Dedifferentiated amniotic fluid mesenchymal stem cell (primary cell): ENCODE results near the gene ZNF276.
"Not testable (repeated sequence)": the region's sequence is repeated elsewhere in the genome, so short reads cannot be mapped to it uniquely, and the experiment has no call there.

Source experiments
- DNase-seq: peaks from one replicate; pipeline ENCODE4 v3.0.0-alpha.2; 2016; ENCODE audit errors: extremely low spot score

Gene ZNF276

DNA sequence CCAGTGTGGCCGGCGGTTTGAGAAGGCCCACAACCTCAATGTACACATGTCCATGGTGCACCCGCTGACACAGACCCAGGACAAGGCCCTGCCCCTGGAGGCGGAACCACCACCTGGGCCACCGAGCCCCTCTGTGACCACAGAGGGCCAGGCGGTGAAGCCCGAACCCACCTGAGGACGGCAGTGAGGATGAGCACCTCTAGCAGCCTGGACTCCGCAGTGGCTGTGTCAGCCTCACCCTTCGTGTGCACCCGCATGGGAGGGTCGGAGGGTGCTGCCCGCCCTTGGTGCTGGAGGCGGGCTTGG lies 16.7 kb downstream of the ZNF276 start:
- no peak for DNase-seq

DNA sequence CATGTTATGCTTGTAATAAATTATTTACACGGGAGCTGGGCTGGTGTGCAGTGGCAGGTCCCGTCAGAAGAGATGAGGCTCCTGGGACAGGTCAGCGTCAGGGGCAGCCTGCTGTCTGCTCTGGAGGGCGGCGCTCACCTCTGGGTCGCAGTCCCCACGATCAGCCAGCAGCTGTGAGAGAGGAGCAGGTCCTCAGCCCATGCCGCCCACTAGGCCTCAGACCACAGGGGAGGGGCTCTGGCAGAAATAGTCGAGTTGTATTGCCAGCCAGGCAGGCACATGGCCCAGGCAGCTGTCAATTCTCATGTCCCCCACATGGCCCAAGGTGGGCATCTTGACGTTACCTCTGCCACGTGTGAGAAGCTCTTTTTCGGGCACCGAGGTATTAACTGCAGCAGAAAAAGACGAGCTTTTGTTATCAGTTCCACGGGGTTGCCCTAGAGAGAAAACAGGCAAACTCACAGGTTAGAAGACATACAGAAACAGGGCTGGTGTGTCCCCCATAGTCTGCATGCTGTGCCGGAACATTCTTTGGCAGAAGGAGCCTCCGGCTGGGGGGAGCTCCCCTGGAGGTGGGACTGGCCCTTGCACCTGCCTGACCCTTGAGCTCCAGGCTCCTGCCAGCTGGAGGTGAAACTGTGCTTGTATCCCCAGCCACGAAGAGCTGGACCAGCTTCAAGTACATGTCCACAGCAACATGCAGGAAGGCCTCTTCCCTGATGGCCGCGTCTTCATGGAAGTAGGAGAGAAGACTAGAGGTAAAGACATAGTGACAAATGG lies 17.4 kb downstream of the ZNF276 start:
- no peak for DNase-seq

DNA sequence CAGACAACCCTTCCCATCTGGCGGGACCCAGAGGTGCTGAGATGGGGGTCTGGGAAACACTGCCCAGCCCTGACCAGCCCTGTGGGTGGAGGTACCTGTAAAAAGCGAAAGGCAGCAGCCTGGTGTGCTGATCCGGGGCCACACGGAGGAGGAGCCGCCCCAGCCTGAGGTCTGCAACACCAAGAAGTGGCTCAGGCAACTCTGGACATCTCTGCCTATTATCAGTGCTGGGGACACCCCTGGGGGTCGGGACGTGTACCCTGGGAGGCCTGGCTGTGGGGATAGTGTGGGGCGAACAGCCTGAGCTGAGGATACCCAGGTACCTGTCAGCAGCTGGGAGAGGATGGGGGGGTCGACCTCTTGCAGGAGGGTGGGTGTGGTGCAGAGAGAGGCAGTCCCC lies 18.0 kb downstream of the ZNF276 start:
- DNase-seq = no peak

DNA sequence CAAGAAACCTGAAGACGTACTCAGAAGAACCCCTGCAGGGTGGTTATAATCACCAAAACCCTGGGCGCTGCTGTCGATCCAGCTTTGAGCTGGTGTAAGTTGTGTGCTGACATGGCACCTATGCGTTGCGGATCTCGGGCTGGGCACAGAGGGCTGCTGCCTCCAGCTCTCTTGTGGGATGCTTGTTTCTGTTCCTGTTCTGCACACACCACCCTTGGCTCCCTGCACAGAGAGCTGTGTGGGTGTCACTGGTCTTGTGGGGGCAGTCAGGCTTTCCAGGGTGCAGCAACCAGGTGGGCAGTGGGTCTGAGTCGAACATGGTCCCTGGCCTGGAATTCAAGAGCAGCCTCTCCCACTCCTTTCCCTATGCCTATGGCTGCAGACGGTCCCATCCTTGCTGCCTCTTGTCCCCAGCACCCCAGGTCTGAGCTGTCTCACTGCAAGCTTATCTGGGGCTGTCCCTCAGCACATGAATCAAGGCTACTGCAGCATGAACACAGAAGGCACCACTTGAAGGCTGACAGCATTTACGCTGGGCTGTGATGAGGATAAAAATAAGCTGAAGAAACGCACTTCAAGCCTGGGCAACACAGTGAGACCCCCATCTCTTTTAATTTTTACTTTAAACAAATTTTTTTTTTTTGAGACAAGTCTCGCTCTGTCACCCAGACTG lies 20.1 kb downstream of the ZNF276 start:
- no peak for DNase-seq

DNA sequence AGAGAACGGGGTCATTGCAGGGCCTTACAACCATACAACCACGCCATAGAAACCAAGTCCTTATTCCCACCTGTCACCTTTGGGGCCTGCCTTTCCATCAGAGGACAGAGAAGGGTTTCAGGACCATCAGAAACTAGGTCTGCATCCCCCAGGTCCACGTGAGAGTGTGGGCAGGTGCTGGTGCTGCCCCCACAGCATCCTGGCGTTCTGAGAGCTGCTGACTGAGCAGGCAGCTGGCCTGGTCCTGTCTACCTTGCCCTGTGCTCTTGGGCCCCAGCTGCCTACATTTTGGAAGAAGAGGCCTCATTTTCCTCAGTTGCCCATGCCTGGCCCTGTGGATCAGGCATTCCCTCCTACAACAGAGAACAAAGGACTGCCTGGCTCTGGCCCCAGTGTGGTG lies 21.6 kb downstream of the ZNF276 start:
- no peak for DNase-seq

DNA sequence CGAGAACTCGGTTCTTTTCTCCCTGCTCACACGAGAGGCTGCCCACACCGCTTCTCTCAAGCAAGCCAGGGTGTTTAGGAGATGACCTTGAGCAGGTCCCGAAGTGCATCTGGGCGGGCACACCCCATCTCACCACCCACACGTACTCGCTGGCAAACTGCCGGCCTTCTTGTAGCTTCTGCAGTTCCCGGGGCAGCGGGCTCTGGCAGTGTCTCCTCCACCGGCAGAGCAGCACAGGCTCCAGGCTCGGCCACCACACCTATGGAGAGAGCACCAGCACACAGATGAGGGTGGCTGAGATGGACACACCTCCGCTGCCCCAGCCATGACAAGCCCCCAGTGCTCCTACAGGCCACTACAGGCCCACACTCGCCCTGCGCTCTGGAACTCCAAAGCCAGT lies 23.5 kb downstream of the ZNF276 start:
- DNase-seq = no peak

DNA sequence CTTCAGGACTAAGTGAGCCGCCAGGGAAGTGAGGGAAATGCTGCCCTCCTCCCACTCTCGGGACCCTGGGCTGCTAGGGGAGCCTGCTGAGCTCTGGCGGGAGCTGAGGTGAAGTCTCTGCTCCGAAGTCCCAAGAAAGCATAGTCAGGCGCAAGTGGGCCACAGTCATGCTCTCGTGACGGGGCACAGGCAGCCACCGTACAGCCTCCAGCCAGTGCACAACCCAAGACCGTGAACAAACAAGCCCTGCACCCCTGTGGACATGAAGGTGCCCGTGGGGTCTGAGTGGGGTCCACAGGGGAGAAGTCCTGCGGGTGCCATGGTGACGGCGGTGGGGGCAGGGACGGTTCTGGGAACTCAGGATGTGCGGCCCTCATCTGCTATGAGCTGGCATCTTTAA lies 24.7 kb downstream of the ZNF276 start:
- no peak for DNase-seq

DNA sequence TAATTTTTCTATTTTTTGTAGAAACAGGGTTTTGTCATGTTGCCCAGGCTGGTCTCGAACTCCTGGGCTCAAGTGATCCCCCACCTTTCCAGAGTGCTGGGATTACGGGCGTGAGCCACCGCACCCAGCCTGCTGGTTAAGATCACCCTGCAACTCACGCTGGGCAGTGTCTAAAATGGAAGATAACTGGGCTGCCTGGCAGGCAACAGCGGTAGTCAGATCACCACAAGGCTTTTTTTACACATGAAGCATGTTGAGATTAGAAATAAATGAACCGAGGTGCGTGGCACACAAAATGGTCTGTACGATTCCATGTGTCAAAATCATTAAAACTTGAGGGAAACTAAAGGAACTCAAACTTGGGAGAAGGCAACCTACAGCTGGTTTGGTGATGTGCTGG lies 26.7 kb downstream of the ZNF276 start:
- DNase-seq = no peak

DNA sequence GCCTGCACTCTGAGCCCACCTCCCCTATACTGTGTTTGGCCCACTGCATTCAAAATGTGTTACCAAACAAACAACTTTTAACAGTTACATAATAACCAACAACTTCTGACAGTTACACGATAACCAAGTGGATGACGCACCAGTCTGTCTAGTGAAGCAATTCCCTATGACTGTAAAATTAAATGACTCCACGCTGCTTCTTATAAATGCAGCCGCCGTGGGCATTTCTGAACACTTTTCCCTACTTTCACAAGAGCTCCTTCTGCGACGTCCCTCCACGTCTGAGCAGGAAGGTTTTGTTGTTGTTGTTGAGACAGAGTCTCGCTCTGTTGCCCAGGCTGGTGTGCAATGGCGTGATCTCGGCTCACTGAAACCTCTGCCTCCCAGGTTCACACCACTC lies 27.6 kb downstream of the ZNF276 start:
- no peak for DNase-seq

DNA sequence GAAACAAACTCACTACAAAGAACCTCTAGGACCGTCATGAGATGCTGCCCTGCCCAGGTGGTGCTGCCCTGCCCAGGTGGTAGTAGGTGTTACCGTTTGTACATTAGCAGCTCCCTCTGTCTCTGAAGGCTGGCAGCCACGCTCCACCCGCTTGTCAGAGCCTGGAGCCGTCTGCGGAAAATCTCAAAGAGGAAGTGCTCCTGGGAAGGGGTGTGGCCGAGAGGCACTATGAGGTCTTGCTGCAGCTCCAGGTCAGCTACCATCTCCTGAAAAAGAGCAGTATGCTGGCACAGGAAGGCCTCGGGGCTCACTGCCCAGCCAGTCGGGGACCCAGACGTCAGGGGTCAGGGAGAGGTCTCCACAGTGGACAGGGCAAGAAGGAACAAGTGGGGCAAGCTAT lies 28.3 kb downstream of the ZNF276 start:
- no peak for DNase-seq

DNA sequence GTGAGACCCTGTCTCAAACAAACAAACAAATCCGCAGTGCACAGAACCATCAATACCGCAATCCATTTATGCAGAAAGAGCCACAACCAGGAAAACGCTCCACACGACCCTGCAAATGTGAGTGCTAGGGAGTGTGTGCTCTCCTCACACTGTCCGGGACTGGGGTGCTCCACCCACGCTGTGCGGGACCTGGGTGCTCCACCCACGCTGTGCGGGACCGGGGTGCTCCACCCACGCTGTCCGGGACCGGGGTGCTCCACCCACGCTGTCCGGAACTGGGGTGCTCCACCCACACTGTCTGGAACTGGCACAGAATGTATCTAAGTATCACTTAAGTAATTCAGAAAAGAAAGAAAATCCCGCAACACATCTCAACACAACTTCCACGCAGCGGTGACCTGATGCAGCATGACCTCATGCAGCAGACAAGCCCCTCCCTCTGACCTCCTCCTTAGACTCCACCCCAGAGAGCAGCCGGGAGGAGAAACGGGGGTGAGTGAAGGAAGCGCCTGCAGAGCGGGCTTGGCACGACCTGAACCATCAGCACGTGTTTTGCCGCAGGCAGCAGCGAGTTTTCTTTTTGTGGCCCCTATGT lies 38.5 kb downstream of the ZNF276 start:
- DNase-seq = no peak

DNA sequence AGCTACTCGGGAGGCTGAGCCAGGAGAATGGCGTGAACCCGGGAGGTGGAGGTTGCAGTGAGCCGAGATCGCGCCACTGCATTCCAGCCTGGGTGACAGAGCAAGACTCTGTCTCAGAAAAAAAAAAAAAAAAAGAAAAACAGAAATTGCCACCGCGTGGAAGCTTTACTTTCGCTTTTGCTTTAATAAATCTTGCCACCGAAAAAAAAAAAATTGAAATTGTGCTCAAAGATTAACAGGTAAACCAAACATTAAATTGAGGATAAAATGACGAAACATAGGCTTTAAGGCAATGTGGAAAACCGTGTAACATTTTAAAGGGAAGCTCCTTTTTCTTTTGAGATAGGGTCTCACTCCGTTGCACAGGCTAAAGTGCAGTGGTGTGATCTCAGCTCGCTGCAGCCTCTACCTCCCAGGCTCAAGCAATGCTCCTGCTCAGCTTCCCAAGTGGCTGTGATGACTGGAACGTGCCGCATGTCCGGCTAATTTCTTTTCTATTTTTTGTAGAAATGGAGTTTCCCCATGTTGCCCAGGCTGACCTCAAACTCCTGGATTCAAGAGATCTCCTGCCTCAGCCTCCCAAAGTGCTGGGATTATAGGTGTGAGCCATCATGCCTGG lies 40.1 kb downstream of the ZNF276 start:
- no peak for DNase-seq

DNA sequence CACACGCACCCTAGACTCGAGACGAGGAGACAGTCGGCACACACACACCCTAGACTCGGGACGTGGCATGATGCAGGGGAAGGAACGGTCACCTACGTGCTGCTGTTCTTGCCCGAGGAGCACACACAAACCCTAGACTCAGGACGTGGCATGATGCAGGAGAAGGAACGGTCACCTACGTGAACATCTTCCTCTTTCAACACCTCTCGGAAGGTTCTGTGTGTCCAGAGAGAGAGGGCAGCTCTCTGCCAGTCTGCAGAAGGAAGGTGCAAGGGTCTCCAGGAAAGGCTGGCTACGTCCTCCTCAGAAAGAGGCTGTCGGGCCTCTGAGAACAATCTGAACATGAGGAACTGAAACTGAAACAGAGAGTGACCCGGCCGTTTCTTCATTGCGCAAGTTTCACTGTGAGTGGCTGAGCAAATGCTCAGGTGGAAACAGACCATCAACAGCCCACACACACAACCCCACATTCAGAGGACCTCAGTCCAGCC lies 43.4 kb downstream of the ZNF276 start:
- no peak for DNase-seq

DNA sequence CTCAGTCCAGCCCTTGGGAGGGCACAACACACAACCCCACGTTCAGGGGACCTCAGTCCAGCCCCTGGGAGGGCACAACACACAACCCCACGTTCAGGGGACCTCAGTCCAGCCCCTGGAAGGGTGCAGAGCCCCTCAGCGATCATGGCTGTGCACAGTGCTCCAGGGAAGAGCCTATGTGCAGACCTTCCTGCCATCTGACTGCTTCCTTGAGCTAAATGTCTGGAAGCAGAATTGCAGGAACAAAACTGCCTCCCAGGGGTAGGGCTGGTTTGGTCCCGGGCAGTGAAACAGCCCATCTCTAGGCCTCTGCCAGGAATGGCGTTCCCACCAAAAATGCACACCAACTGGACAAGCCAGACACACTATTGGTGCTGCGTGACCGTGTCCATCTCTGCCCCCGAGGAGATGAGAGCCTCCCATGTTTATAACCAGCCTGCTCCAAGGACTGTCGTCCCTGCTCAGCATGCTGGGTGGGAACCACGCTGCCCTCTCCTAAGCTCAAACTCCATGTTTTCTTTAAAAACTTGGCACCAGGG lies 44.0 kb downstream of the ZNF276 start:
- DNase-seq = no peak

DNA sequence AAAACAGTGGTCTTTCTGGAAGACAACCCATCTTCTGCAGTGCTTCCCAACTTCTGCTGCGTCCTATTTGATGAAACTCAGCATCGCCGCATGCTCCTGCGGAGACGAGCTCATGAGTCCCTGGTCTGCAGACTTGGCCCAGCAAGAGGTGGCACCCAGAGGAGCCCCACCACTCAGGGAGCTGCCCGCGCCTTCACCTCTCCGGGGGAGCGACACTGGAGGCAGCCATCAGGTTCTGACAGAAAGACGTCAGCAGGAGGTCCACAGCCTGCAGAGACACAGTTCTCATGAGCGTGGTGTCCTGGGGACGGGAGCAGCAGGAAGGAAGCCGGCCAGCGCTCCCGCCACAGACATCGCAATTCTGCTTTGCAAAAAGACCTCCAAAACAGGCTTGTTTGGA lies 49.0 kb downstream of the ZNF276 start:
- DNase-seq = no peak

DNA sequence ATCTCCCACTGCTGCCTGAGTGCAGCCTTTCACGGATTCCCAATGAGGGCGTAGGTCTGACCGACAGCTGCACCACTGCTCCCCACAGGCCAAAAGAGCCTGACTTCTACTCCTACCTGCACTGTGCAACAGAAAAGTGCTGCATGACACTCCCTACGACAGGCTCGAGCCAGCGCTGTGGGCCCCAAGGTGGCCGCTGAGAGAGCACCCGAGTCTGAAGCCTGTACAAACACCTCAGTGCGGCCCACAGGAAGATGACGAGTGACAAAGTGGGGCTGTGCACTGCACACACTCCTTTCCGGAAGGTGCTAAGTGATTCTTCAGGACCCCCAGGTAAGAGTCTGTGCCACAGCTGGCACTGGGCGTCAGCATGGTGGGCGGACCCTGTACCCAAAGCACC lies 53.9 kb downstream of the ZNF276 start:
- no peak for DNase-seq

DNA sequence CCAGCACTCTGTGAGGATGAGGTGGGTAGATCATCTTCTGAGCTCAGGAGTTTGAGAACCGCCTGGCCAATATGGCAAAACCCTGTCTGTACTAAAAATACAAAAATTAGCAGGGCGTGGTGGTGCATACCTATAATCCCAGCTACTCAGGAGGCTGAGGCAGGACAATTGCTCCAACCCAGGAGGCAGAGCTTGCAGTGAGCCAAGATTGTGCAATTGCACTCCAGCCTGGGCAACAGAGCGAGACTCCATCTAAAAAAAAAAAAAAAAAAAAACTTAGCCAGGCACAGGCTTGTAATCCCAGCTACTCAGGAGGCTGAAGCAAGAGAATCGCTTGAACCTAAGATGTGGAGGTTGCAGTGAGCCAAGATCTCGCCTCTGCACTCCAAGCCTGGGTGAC lies 56.9 kb downstream of the ZNF276 start:
- DNase-seq = not testable (repeated sequence)

DNA sequence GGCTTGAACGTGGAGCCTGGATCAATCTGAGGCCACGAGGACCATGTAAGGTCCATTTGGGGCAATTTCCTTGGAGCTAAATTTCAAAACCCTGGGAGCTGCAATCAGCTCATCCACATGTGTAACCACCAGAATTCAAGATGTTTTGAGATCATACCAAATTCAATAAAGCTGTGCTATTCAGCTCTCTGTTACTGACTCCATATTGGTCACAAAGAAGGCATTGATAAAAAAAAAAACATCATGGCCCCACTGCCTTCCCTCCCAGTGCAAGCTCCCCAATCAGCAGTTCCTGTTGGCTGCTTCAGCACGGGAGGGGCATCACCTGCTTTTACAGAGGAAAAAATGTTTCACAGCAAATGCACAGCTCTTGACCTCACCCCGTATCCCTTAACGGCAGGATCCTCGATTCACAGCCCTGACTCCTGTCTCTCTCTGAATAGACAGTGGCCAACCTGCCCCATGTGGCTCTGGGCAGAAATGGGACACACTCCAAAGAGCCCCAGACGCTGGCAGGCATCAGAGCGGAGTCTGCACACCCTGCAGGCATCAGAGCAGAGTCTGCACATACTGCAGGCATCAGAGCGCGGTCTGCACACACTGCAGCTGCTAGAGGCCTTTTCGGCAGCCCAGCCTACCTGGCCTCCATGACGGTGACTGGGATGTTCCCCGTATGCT lies 58.0 kb downstream of the ZNF276 start:
- no peak for DNase-seq

DNA sequence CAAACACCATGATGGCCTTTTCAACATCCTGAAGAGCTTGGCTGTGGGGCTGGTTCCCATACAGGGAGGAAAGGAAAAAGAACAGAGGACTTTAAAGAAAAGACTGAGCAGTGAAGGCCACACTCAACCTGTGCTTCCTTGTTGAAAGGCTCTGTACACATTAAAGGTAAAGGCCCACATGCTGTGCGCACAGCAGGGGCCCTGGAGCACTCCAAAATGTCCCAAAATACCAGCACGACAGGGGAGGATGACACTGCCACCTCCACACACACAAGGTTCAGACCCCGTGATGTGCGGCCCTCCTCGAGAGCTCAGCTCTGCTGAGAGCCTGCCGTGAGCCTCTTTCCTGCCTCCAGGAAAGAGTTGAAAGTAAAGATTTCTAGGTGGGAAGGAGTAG lies 58.6 kb downstream of the ZNF276 start:
- DNase-seq = no peak

DNA sequence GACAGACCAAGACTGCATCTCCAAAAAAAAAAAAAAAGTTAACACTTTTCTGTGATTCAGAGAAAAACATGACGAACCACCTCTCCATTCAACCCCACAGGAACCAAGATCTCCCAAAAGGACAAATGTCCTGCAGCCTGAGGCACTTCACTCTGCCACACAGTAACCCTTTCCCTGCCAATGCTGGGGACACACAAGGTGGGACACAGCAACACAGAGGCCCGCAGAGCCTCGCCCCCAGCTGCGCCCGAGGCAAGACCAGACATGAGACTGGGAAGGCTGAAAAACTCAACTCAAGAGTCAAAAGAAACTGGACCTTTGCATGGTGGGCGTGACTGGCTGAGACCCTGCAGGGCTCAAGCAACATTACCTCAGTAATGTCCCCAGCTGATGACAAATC lies 61.2 kb downstream of the ZNF276 start:
- no peak for DNase-seq

DNA sequence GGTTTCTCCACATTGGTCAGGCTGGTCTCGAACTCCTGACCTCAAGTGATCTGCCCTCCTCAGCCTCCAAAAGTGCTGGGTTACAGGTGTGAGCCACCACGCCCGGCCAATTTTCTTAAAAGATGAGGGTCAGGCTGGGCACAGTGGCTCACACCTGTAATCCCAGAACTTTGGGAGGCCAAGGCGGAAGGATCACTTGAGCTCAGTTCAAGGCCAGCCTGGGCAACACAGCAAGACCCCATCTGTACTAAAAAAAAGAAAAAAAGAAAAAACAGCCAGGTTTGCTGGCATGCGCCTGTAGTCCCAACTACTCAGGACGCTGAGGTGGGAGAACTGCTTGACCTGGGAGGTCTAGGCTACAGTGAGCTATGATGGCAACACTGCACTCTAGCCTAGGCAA lies 62.6 kb downstream of the ZNF276 start:
- DNase-seq = not testable (repeated sequence)

DNA sequence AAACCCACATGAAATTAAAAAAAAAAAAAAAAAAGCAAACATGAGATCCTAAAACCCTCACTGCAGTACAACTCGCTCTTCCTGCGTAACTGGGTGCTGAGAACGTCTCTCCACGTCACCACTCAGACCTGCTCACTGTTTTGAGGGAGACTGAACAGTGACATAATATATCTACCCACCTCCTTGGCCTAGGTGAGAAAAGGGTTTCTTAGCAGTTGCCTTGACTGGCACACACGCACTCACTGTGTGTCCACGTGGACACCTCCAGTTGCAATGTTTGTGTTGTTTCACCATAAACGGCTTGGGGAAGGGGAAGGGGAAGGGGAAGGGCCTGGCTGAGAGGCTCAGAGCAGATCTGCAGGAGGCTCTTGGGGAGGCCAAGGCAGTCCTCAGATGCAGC lies 63.1 kb downstream of the ZNF276 start:
- no peak for DNase-seq
